HepG2 (cell line): ENCODE data around the gene SLC12A2. TPM values are rescaled to one million over a fixed set of nuclear protein-coding genes. Genes with fewer than 3 reads are reported as not detected.

Experiments
- ATAC-seq: fragments of 200-7000 bp; cut with Tn5 transposase; 3 replicates; pipeline ENCODE4 v1.9.1; 2020; ENCODE audit warnings: mild to moderate bottlenecking, moderate library complexity
- Bru-seq: library from RNA; stranded (reverse); fragments of 400-500 nt; gene quantifications from one replicate; lab custom pipeline; 2021; lab: Mats Ljungman, UMichigan
- BruChase-seq, 2 experiments: library from RNA; stranded (reverse); fragments of 400-500 nt; gene quantifications; one replicate each; lab custom pipeline; 2021; lab: Mats Ljungman, UMichigan
- BruUV-seq: library from RNA; stranded (reverse); fragments of 400-500 nt; replicated peaks from 2 replicates; lab custom pipeline; 2021; lab: Mats Ljungman, UMichigan
- CTCF ChIA-PET: fragments of 300-600 bp; formaldehyde crosslinking; extraction: SDS; loops from one replicate; lab custom pipeline; 2021; ENCODE audit warnings: low total read pairs, inconsistent platforms, low intra/inter-chr PET ratio; lab: Yijun Ruan, JAX
- POLR2A ChIA-PET: fragments of 350-600 bp; sonication (Branson Sonifier 250); formaldehyde crosslinking; loops from one replicate; lab custom pipeline; 2020; ENCODE audit warnings: antibody characterized with exemption, inconsistent platforms; lab: Yijun Ruan, JAX
- DNase-seq: peaks from one replicate; pipeline ENCODE4 v3.0.0-alpha.2; 2015; ENCODE audit warnings: low spot score
- FAIRE-seq: peaks from 3 replicates; lab custom pipeline; 2011; peaks lifted over from hg19 to GRCh38; lab: Jason Lieb, UNC
- H2AFZ ChIP-seq: one replicate; pipeline ENCODE4 v1.6.1; 2011; ENCODE audit warnings: low read length, inconsistent platforms
- H3K27ac ChIP-seq: fragments of 300-600 bp; 3 replicates; pipeline ENCODE4 v1.8.0; 2011; ENCODE audit warnings: mixed run types, mild to moderate bottlenecking, mixed read lengths, low read length, inconsistent platforms; ENCODE audit not compliant: insufficient read depth; ENCODE audit errors: extremely low read length
- H3K27me3 ChIP-seq, 2 experiments: fragments of 200-600 bp in 1 of 2; 2 replicates in 1 of 2; 3 replicates in 1 of 2; pipeline versions ENCODE4 v1.6.0 to v1.8.0; 2011; ENCODE audit warnings: low read length in 2 of 2, mild to moderate bottlenecking in 2 of 2, moderate library complexity in 2 of 2, inconsistent platforms in 1 of 2; ENCODE audit not compliant: insufficient read depth in 2 of 2, control insufficient read depth in 1 of 2
- H3K36me3 ChIP-seq, 2 experiments: fragments of 200-600 bp in 1 of 2; replicated peaks in 1 of 2; 2 replicates in 1 of 2; 3 replicates in 1 of 2; pipeline versions ENCODE4 v1.5.1 to v1.8.0; 2011; ENCODE audit warnings: low read length in 2 of 2, inconsistent platforms in 1 of 2; ENCODE audit not compliant: insufficient read depth in 2 of 2, control insufficient read depth in 1 of 2
- H3K4me1 ChIP-seq: 2 replicates; pipeline ENCODE4 v1.5.1; 2012; ENCODE audit warnings: low read length, inconsistent platforms; ENCODE audit not compliant: insufficient read depth
- H3K4me2 ChIP-seq: 2 replicates; pipeline ENCODE4 v1.6.0; 2011; ENCODE audit warnings: low read depth, low read length, inconsistent platforms
- H3K4me3 ChIP-seq, 3 experiments: fragments of 200-600 bp in 1 of 3; sonication (generic), shearing (Covaris generic) in 1 of 3; replicated peaks in 1 of 3; 2 replicates each; pipeline ENCODE4 v1.5.1; 2011 to 2016; ENCODE audit warnings: low read length in 3 of 3, inconsistent platforms in 2 of 3, low read depth in 2 of 3, mild to moderate bottlenecking in 2 of 3, control low read depth in 1 of 3, mixed read lengths in 1 of 3; ENCODE audit not compliant: insufficient read depth in 1 of 3
- H3K79me2 ChIP-seq: one replicate; pipeline ENCODE4 v1.6.1; 2011; ENCODE audit warnings: low read length, inconsistent platforms; ENCODE audit not compliant: insufficient read depth
- H3K9ac ChIP-seq: 2 replicates; pipeline ENCODE4 v1.6.0; 2011; ENCODE audit warnings: mild to moderate bottlenecking, low read depth, low read length, inconsistent platforms; ENCODE audit not compliant: insufficient read depth
- H3K9me3 ChIP-seq: 2 replicates; pipeline ENCODE4 v1.5.1; 2012; ENCODE audit warnings: mild to moderate bottlenecking, low read length
- H4K20me1 ChIP-seq: 2 replicates; pipeline ENCODE4 v1.6.0; 2011; ENCODE audit warnings: inconsistent platforms, mild to moderate bottlenecking, low read length, moderate library complexity; ENCODE audit not compliant: insufficient read depth
- CENPX ChIP-seq: sonication (generic); formaldehyde crosslinking; IDR thresholded peaks from 2 replicates; pipeline ENCODE4 v1.9.0; 2021; ENCODE audit warnings: mild to moderate bottlenecking, missing genetic modification reagents, moderate library complexity
- FOXP1 ChIP-seq, 2 experiments: fragments of 450-650 bp in 1 of 2; IDR thresholded peaks; 2 replicates each; pipeline ENCODE4 v1.6.1; 2017 to 2018; ENCODE audit warnings: antibody characterized with exemption in 1 of 2
- IKZF1 ChIP-seq: fragments of 450-650 bp; IDR thresholded peaks from 2 replicates; pipeline ENCODE4 v1.7.1; 2016
- KLF16 ChIP-seq, 2 experiments: sonication (generic) in 1 of 2; formaldehyde crosslinking in 1 of 2; IDR thresholded peaks; 2 replicates each; pipeline versions ENCODE4 v1.6.1 to v1.8.0; 2016 to 2023; ENCODE audit warnings: missing genetic modification reagents in 2 of 2, missing compliant biosample characterization in 1 of 2
- PHF21A ChIP-seq: sonication (generic); formaldehyde crosslinking; IDR thresholded peaks from 2 replicates; pipeline ENCODE4 v1.5.0; 2020; ENCODE audit warnings: mild to moderate bottlenecking, missing genetic modification reagents
- RAD51 ChIP-seq: fragments of 450-650 bp; IDR thresholded peaks from 2 replicates; pipeline ENCODE4 v1.6.1; 2016; ENCODE audit warnings: borderline replicate concordance
- SMAD3 ChIP-seq: sonication (generic); formaldehyde crosslinking; IDR thresholded peaks from 2 replicates; pipeline ENCODE4 v1.4.0; 2020; ENCODE audit warnings: missing genetic modification reagents
- ZNF12 ChIP-seq: sonication (generic); formaldehyde crosslinking; IDR thresholded peaks from 2 replicates; pipeline ENCODE4 v1.5.0; 2020; ENCODE audit warnings: missing genetic modification reagents
- ZNF850 ChIP-seq: sonication (generic); formaldehyde crosslinking; conservative IDR thresholded peaks from 2 replicates; pipeline ENCODE4 v1.9.0; 2021; ENCODE audit warnings: mild to moderate bottlenecking, missing genetic modification reagents
- ZNF883 ChIP-seq: sonication (generic); formaldehyde crosslinking; IDR thresholded peaks from 2 replicates; pipeline ENCODE4 v1.5.1; 2020; ENCODE audit warnings: mild to moderate bottlenecking, missing genetic modification reagents; ENCODE audit errors: not compliant biosample characterization
- WGBS: methylation state at CpG from one replicate; pipeline ENCODE4 v1.1.6; 2017; ENCODE audit warnings: low lambda C conversion rate; 5-methylcytosine and 5-hydroxymethylcytosine counted together
- in situ Hi-C: cut with HindIII; loops from 2 replicates; pipeline ENCODE4 v1.10.0; 2017; ENCODE audit warnings: low pct_unique_long_range_greater_than_20kb; ENCODE audit not compliant: extremely low pct_ligation_motif_present
- intact Hi-C: fragments of 100-400 bp; cut with micrococcal nuclease; formaldehyde crosslinking; loops from one replicate; pipeline ENCODE4 v1.10.0; 2022; ENCODE audit not compliant: unreplicated experiment
- long read RNA-seq, 2 experiments: library from RNA in 1 of 2; library from polyadenylated mRNA in 1 of 2; stranded (forward) in 1 of 2; unstranded in 1 of 2; transcript quantifications; one replicate each; pipeline ENCODE4 v2.0.0, GENCODE V29; 2019 to 2022
- polyA minus RNA-seq, 3 experiments: library from RNA; depleted of rRNA, polyadenylated mRNA; stranded (reverse); fragments of >200 nt; gene quantifications; 2 replicates each; pipeline ENCODE4 v1.2.3, GENCODE V29; 2011; ENCODE audit warnings: low replicate concordance in 1 of 3
- polyA plus RNA-seq, 8 experiments: library from polyadenylated mRNA; depleted of rRNA in 3 of 8; stranded (reverse) in 7 of 8; unstranded in 1 of 8; fragments of >200 nt; fragmentation: Illumina TruSeq in 4 of 8; extraction: Trizol in 4 of 8; gene quantifications; 2 replicates each; pipeline versions ENCODE4 v1.2.1 to v1.2.3, GENCODE V29; 2011 to 2016; ENCODE audit warnings: low read depth in 4 of 8, missing spikeins in 1 of 8, mixed read lengths in 1 of 8; ENCODE audit not compliant: insufficient read depth in 1 of 8
- total RNA-seq, 5 experiments: library from RNA; depleted of rRNA; stranded (reverse); fragments of >200 nt; fragmentation: Illumina TruSeq; extraction: Trizol; gene quantifications; 2 replicates each; pipeline ENCODE4 v1.2.3, GENCODE V29; 2016; ENCODE audit warnings: low read depth in 1 of 5
- TF ChIP-seq, protein P1 (sequence below): sonication (generic); formaldehyde crosslinking; IDR thresholded peaks from 2 replicates; pipeline ENCODE4 v1.5.0; 2020; ENCODE audit warnings: mild to moderate bottlenecking, missing genetic modification reagents, moderate library complexity
- TF ChIP-seq, protein P2 (sequence below): sonication (generic); formaldehyde crosslinking; IDR thresholded peaks from 2 replicates; pipeline ENCODE4 v1.4.0; 2020; ENCODE audit warnings: mild to moderate bottlenecking, missing genetic modification reagents
- TF ChIP-seq, protein P3 (sequence below): sonication (generic); formaldehyde crosslinking; IDR thresholded peaks from 2 replicates; pipeline ENCODE4 v1.8.0; 2022; ENCODE audit warnings: missing genetic modification reagents, mild to moderate bottlenecking, inconsistent platforms, borderline replicate concordance

The SLC12A2 gene
- total RNA-seq (2016; rRNA removed; fragmentation: Illumina TruSeq; extraction: Trizol) (7.2 and 9.7 TPM in 2 replicates), polyA plus RNA-seq (2011; rRNA removed) (2.8 and 4.0 TPM in 2 replicates), polyA minus RNA-seq (2011; rRNA and poly(A)+ RNA removed; ENCODE audit: low replicate concordance) (12.0 and 12.5 TPM in 2 replicates), Bru-seq, nascent RNA (percentile 60 among the genes with signal in this experiment), BruChase-seq, experiment 1, labeled RNA remaining after a 6-hour chase (percentile 58 among the genes with signal in this experiment), BruChase-seq, experiment 2, labeled RNA remaining after a 2-hour chase (percentile 54 among the genes with signal in this experiment)
- 1.6 and 1.9 TPM in 2 replicates for total RNA-seq (2016; cell fraction: cytosol; rRNA removed; fragmentation: Illumina TruSeq; extraction: Trizol; ENCODE audit: low read depth)
- 8.0 and 9.4 TPM in 2 replicates for total RNA-seq (2016; cell fraction: insoluble cytoplasmic fraction; rRNA removed; fragmentation: Illumina TruSeq; extraction: Trizol)
- total RNA-seq (2016; cell fraction: membrane; rRNA removed; fragmentation: Illumina TruSeq; extraction: Trizol): 2.4 and 3.2 TPM in 2 replicates
- 11.9 and 13.2 TPM in 2 replicates for total RNA-seq (2016; cell fraction: nucleus; rRNA removed; fragmentation: Illumina TruSeq; extraction: Trizol)
- polyA plus RNA-seq (2011; cell fraction: cytosol; rRNA removed): 1.7 and 2.0 TPM in 2 replicates
- polyA plus RNA-seq (2011; cell fraction: nucleus; rRNA removed): 2.8 and 3.1 TPM in 2 replicates
- 3.2 and 3.6 TPM in 2 replicates for polyA plus RNA-seq (2012)
- polyA plus RNA-seq (2016; cell fraction: cytosol; fragmentation: Illumina TruSeq; extraction: Trizol; ENCODE audit: low read depth): 0.18 and 0.19 TPM in 2 replicates
- polyA plus RNA-seq (2016; cell fraction: insoluble cytoplasmic fraction; fragmentation: Illumina TruSeq; extraction: Trizol; ENCODE audit: low read depth): 2.7 and 2.8 TPM in 2 replicates
- polyA plus RNA-seq (2016; cell fraction: membrane; fragmentation: Illumina TruSeq; extraction: Trizol; ENCODE audit: low read depth): 0.43 and 0.49 TPM in 2 replicates
- 4.5 and 5.2 TPM in 2 replicates for polyA plus RNA-seq (2016; cell fraction: nucleus; fragmentation: Illumina TruSeq; extraction: Trizol; ENCODE audit: insufficient read depth, low read depth)
- polyA minus RNA-seq (2011; cell fraction: cytosol; rRNA and poly(A)+ RNA removed): 13.6 and 13.8 TPM in 2 replicates
- polyA minus RNA-seq (2011; cell fraction: nucleus; rRNA and poly(A)+ RNA removed): 18.8 and 19.3 TPM in 2 replicates
- long read RNA-seq, experiment 1, partial matches to known transcripts: 1 of 13 reads
- long read RNA-seq, experiment 1, other reads (novel, unspliced or antisense): 12 of 13 reads
- long read RNA-seq, experiment 2, full-length matches to known transcripts: 1 of 13 reads
- long read RNA-seq, experiment 2, partial matches to known transcripts: 4 of 13 reads
- long read RNA-seq, experiment 2, other reads (novel, unspliced or antisense): 8 of 13 reads

DNA sequence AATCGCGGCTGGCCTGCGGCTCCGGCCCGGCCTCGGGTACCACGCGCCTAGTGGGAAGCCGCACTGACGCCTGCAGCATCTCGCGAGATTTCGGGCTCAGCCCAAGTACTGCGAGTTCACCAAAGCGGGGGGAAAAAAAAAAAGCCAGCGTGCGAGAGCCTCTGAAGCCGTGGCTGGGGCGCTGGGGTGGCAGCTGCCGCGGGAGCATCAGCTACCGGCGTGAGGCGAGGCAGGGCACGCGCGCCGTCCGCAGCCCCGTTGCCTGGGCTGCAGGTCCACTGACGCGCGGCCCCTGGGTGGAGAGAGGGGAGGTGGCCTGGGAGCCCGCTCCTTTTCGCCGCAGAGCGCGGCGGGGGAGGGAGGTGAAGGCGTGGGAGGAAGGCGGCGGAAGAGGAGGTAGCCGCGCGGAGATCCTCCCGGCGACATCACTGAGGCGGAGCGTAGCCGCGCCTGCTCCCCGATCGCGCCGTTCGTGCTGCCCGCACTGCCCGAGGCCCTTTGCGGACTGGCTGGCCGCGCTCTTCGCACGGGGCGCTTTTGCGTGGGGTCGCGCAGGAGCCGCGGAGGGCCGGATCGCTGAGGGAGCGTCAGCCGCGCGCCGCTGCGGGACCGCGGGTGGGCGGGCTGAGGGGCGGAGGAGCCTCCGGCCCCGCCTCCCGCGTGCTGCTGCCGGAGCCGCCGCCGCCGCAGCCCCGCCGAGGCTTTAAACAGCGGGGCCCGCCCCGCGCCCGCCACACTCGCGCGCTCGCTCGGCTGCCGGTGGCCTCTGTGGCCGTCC lies at the start of gene SLC12A2:
Gene SLC12A2 (plus strand): TSS at position 734 of the 778 bp plus-strand sequence. CDS start 189 bp downstream, outside the sequence.
- BruUV-seq: no TSS peak
- H4K20me1 ChIP-seq: 0 out of 2 replicates have a peak, but pooled peaks cover 3% of the 10 kb centered on the region
- WGBS: 69% methylated on average over 23 of the region's 104 CpGs
- ChIA-PET CTCF (no interaction called here), POLR2A (no interaction called here)
- H3K9ac ChIP-seq: peak within 1 kb of the TSS; percentile 68
- H3K27ac ChIP-seq: peak within 1 kb of the TSS; percentile 81
- H3K36me3 ChIP-seq: no peaks in the 10 kb centered on the region
- no peaks in the 10 kb centered on the region for H3K9me3 ChIP-seq
- peak within 1 kb of the TSS; percentile 82 for H3K4me2 ChIP-seq
- H2AFZ ChIP-seq: peak within 1 kb of the TSS; percentile 20
- in situ Hi-C loops: loop anchor here (25.0 kb wide), 1 partner anchor 196 kb away; no protein-coding TSS in a partner anchor
- H3K4me3 ChIP-seq: peak within 1 kb of the TSS; percentile 57 to 75 (median 73)
- peaks cover 15% of the 10 kb centered on the region for H3K79me2 ChIP-seq
- peaks cover 0 to 5% of the 10 kb centered on the region in 2 experiments; a peak in 1 of 5 replicates for H3K27me3 ChIP-seq
- DNase-seq (peak; percentile 68), FAIRE-seq (no peak), ATAC-seq (peak; percentile 79)
- peaks cover 15% of the 10 kb centered on the region for H3K4me1 ChIP-seq
- intact Hi-C loops: loop anchor here (1.0 to 5.0 kb wide), 3 partner anchors 148 to 206 kb away; no protein-coding TSS in a partner anchor
- TF ChIP-seq, protein P1, sequence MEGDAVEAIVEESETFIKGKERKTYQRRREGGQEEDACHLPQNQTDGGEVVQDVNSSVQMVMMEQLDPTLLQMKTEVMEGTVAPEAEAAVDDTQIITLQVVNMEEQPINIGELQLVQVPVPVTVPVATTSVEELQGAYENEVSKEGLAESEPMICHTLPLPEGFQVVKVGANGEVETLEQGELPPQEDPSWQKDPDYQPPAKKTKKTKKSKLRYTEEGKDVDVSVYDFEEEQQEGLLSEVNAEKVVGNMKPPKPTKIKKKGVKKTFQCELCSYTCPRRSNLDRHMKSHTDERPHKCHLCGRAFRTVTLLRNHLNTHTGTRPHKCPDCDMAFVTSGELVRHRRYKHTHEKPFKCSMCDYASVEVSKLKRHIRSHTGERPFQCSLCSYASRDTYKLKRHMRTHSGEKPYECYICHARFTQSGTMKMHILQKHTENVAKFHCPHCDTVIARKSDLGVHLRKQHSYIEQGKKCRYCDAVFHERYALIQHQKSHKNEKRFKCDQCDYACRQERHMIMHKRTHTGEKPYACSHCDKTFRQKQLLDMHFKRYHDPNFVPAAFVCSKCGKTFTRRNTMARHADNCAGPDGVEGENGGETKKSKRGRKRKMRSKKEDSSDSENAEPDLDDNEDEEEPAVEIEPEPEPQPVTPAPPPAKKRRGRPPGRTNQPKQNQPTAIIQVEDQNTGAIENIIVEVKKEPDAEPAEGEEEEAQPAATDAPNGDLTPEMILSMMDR (CRISPR knock-in tag): no peak
- TF ChIP-seq FOXP1 (IDR thresholded peaks at IDR 0.05) (no peak), FOXP1 (CRISPR knock-in tag; IDR thresholded peaks at IDR 0.05) (no peak), SMAD3 (CRISPR knock-in tag) (no peak), ZNF850 (CRISPR knock-in tag) (no peak), ZNF12 (CRISPR knock-in tag) (no peak), ZNF883 (CRISPR knock-in tag) (peak; percentile 77), CENPX (no peak), KLF16 (CRISPR knock-in tag; IDR thresholded peaks at IDR 0.05) (0 out of 4 replicates have a peak, but pooled peaks of 1 of the 2 experiments have one; percentile 36), IKZF1 (no peak), RAD51 (no peak), PHF21A (CRISPR knock-in tag) (0 out of 2 replicates have a peak, but pooled peaks have one; percentile 21)
- TF ChIP-seq, protein P2, sequence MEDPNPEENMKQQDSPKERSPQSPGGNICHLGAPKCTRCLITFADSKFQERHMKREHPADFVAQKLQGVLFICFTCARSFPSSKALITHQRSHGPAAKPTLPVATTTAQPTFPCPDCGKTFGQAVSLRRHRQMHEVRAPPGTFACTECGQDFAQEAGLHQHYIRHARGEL (CRISPR knock-in tag): 0 out of 2 replicates have a peak, but pooled peaks have one; percentile 29
- TF ChIP-seq, protein P3, sequence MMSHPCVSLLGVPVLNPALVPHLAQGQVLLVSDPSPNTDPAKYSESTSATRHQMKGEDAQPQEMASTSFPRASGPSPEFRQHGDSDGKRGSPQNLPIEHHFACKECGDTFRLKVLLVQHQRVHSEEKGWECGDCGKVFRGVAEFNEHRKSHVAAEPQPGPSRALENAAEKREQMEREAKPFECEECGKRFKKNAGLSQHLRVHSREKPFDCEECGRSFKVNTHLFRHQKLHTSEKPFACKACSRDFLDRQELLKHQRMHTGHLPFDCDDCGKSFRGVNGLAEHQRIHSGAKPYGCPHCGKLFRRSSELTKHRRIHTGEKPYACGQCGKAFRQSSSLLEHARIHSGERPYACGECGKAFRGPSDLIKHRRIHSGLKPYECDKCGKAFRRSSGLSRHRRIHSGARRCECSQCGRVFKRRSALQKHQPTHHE (CRISPR knock-in tag): 0 out of 2 replicates have a peak, but pooled peaks have one; percentile 35
